Measurements from ENCODE around the gene AKT3. TPM values are rescaled to one million over a fixed set of nuclear protein-coding genes. Genes with fewer than 3 reads are reported as not detected.

Gene AKT3
- total RNA-seq, 1 experiment from 2014 or later = 31.9 TPM

DNA sequence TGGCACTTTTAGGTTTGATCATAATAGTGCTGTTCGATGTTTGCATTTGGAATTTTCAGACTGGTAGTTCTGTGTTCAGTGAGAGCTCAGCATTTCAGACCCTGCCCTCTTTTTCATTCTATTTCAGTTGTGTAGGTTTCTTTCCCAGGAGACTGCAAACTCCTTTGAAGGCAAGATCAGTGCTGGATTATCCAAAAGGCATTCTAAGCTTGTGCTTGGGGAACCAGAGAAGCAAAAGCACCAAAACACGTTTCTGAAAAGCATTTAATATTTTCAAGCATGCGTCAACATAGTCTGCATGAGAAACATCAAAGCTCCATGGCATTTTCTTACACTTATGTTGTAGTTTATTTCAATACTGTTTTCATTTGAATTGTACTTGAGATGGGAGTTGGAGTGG lies 302.2 kb downstream of the AKT3 start:
- DNase-seq (ENCODE audit: unreplicated experiment) = no peak
- Mint-ChIP-seq H3K9me3 (ENCODE audit: unreplicated experiment) (no peaks in the 10 kb centered on the region), H3K4me3 (ENCODE audit: unreplicated experiment) (no peak overlapping the region), H3K36me3 (ENCODE audit: insufficient read depth, unreplicated experiment) (no peaks in the 10 kb centered on the region), H3K27ac (ENCODE audit: low read depth, unreplicated experiment) (no peak overlapping the region), H3K4me1 (ENCODE audit: insufficient read depth, unreplicated experiment) (peaks cover 14% of the 10 kb centered on the region), H3K27me3 (ENCODE audit: insufficient read depth, unreplicated experiment) (no peaks in the 10 kb centered on the region)
- ChIA-PET CTCF (interaction anchor here (0.6 to 1.8 kb wide), 5 partner anchors 11 to 903 kb away, joined by 3 to 5 read pairs (median 3); no protein-coding TSS in a partner anchor), POLR2A (interaction anchor here (0.7 kb wide), 1 partner anchor 21 kb away, joined by 3 read pairs; no protein-coding TSS in a partner anchor)
- TF ChIP-seq, protein P1, sequence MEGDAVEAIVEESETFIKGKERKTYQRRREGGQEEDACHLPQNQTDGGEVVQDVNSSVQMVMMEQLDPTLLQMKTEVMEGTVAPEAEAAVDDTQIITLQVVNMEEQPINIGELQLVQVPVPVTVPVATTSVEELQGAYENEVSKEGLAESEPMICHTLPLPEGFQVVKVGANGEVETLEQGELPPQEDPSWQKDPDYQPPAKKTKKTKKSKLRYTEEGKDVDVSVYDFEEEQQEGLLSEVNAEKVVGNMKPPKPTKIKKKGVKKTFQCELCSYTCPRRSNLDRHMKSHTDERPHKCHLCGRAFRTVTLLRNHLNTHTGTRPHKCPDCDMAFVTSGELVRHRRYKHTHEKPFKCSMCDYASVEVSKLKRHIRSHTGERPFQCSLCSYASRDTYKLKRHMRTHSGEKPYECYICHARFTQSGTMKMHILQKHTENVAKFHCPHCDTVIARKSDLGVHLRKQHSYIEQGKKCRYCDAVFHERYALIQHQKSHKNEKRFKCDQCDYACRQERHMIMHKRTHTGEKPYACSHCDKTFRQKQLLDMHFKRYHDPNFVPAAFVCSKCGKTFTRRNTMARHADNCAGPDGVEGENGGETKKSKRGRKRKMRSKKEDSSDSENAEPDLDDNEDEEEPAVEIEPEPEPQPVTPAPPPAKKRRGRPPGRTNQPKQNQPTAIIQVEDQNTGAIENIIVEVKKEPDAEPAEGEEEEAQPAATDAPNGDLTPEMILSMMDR (IDR thresholded peaks at IDR 0.05; ENCODE audit: unreplicated experiment) = no peak
- no TSS peak for BruUV-seq (replicated peaks)
- intact Hi-C loops (cut with micrococcal nuclease) = no loop called here

DNA sequence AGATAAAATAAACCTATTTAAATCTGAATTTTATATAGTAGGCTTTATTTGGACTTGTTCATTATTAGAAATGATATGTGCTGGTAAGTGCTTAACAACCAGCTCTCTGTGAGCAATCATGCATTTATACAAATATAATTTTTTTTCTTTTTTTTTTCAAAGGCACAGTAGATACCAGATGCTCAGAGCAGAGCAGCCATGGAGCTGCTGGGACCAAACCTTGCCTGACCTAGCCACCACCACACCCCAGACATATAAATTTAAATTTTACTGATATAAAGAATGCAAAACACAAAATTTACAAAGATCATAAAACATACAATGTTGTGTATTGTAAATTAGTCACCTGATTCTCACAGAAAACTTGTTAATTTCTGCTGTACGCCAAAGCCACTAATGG lies 303.6 kb downstream of the AKT3 start:
- CTCF ChIA-PET = interaction anchor here (0.5 to 1.8 kb wide), 3 partner anchors 19 to 727 kb away, joined by 3 to 5 read pairs (median 3); no protein-coding TSS in a partner anchor
- POLR2A ChIA-PET = interaction anchor here (0.6 kb wide), 1 partner anchor 811 kb away, joined by 4 read pairs; no protein-coding TSS in a partner anchor
- no peaks in the 10 kb centered on the region for H3K9me3 Mint-ChIP-seq (ENCODE audit: unreplicated experiment)
- peaks cover 14% of the 10 kb centered on the region for H3K4me1 Mint-ChIP-seq (ENCODE audit: insufficient read depth, unreplicated experiment)
- no peaks in the 10 kb centered on the region for H3K27me3 Mint-ChIP-seq (ENCODE audit: insufficient read depth, unreplicated experiment)
- no peaks in the 10 kb centered on the region for H3K36me3 Mint-ChIP-seq (ENCODE audit: insufficient read depth, unreplicated experiment)
- H3K27ac Mint-ChIP-seq (ENCODE audit: low read depth, unreplicated experiment) = no peak overlapping the region
- no peak for DNase-seq (ENCODE audit: unreplicated experiment)
- no peak overlapping the region for H3K4me3 Mint-ChIP-seq (ENCODE audit: unreplicated experiment)
- BruUV-seq (replicated peaks) = no TSS peak
- intact Hi-C loops (cut with micrococcal nuclease) = no loop called here
- TF ChIP-seq, protein P1 (IDR thresholded peaks at IDR 0.05; ENCODE audit: unreplicated experiment) = no peak

DNA sequence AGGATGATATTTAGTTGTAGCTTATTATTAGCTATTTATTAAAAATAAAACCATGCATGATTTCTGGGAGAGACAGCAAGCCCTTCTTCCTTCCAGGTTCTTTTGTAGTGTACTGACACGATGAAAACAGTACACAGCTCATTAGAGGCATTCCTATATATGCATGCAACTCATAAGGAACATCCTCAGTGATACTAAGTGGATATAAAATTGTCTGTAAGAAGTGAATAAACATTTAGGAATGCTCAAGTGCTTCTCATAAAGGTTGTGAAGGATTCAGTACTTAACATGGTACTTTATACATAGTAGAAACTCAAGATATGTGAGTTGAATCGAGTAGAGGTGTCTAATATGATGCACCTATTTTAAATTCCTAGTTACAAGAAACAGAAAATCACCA lies 306.5 kb downstream of the AKT3 start:
- Mint-ChIP-seq H3K36me3 (ENCODE audit: insufficient read depth, unreplicated experiment) (no peaks in the 10 kb centered on the region), H3K9me3 (ENCODE audit: unreplicated experiment) (no peaks in the 10 kb centered on the region), H3K4me3 (ENCODE audit: unreplicated experiment) (no peak overlapping the region), H3K27me3 (ENCODE audit: insufficient read depth, unreplicated experiment) (no peaks in the 10 kb centered on the region), H3K4me1 (ENCODE audit: insufficient read depth, unreplicated experiment) (no peaks in the 10 kb centered on the region), H3K27ac (ENCODE audit: low read depth, unreplicated experiment) (no peak overlapping the region)
- CTCF ChIA-PET = interaction anchor here (0.9 kb wide), 1 partner anchor 23 kb away, joined by 3 read pairs; no protein-coding TSS in a partner anchor
- TF ChIP-seq, protein P1 (IDR thresholded peaks at IDR 0.05; ENCODE audit: unreplicated experiment) = no peak
- DNase-seq (ENCODE audit: unreplicated experiment) = no peak
- POLR2A ChIA-PET = interaction anchor here (0.9 kb wide), 1 partner anchor 9 kb away, joined by 4 read pairs; no protein-coding TSS in a partner anchor
- BruUV-seq (replicated peaks) = no TSS peak
- intact Hi-C loops (cut with micrococcal nuclease) = no loop called here

DNA sequence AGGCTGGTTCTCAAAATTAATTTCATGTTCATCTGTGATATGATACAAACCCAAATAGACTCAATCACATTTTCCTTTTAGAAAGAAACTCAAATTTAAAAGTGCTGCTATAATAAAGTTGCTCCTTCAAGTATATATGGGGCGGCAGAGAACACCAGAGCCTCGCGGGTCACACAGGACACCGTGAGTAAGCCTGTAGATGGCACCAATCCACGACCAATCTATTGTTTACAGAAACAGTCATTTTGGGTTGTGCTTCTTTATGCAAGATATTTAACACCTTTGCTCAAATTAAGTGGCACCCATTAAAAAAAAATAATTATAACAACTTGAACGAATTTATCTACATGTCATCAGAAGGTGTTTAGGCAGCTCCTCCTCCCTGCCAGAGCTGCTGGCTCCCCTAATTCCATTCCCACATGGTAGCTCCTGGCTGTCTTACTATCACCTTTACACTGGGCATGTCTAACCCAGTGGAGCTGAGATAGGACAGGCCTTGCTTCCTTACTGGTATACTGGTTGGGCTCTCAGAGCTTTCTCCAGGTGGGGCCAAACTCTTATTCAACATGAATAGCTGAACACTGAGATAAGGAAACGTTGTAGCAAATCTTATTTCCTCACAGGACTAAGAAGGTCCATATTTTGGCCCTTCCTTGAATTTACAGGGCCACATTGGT lies 307.2 kb downstream of the AKT3 start:
- no TSS peak for BruUV-seq (replicated peaks)
- no peak overlapping the region for H3K27ac Mint-ChIP-seq (ENCODE audit: low read depth, unreplicated experiment)
- peak; percentile 57 for DNase-seq (ENCODE audit: unreplicated experiment)
- H3K27me3 Mint-ChIP-seq (ENCODE audit: insufficient read depth, unreplicated experiment) = no peaks in the 10 kb centered on the region
- H3K9me3 Mint-ChIP-seq (ENCODE audit: unreplicated experiment) = no peaks in the 10 kb centered on the region
- intact Hi-C loops (cut with micrococcal nuclease) = no loop called here
- POLR2A ChIA-PET = interaction anchor here (0.9 kb wide), 1 partner anchor 8 kb away, joined by 4 read pairs; no protein-coding TSS in a partner anchor
- no peaks in the 10 kb centered on the region for H3K36me3 Mint-ChIP-seq (ENCODE audit: insufficient read depth, unreplicated experiment)
- H3K4me1 Mint-ChIP-seq (ENCODE audit: insufficient read depth, unreplicated experiment) = no peaks in the 10 kb centered on the region
- H3K4me3 Mint-ChIP-seq (ENCODE audit: unreplicated experiment) = no peak overlapping the region
- CTCF ChIA-PET = interaction anchor here (0.9 kb wide), 1 partner anchor 24 kb away, joined by 3 read pairs; no protein-coding TSS in a partner anchor
- TF ChIP-seq, protein P1 (IDR thresholded peaks at IDR 0.05; ENCODE audit: unreplicated experiment) = no peak

Measured in MCF 10A (cell line).